DMS53 treated with DMSO at 0.1 percent for 48 hours (cell line): ENCODE measurements around the gene ZBTB7C.
A peak's percentile ranks its signal among the peaks of the same experiment; 100 is the strongest.

Source experiments
- DNase-seq: peaks from one replicate; lab custom pipeline; 2025; ENCODE audit not compliant: unreplicated experiment; lab: John Stamatoyannopoulos, UW

The ZBTB7C gene

GRCh38 chr18:48219810-48220499 is 189.2 kb downstream of the ZBTB7C start:
- no peak for DNase-seq

- DNase-seq = no peak
Measured at GRCh38 chr18:48219037-48219809, 190.0 kb downstream of the ZBTB7C start.

GRCh38 chr18:48218285-48219022 is 190.7 kb downstream of the ZBTB7C start:
- no peak for DNase-seq

GRCh38 chr18:48217258-48218250 is 191.6 kb downstream of the ZBTB7C start:
- DNase-seq = no peak

- peak; percentile 99 for DNase-seq
Measured at GRCh38 chr18:48216639-48217257, 192.4 kb downstream of the ZBTB7C start.

- peak; percentile 23 for DNase-seq
Measured at GRCh38 chr18:48215876-48216638, 193.1 kb downstream of the ZBTB7C start.

- no peak for DNase-seq
Measured at GRCh38 chr18:48213791-48214190, 195.4 kb downstream of the ZBTB7C start.

GRCh38 chr18:48208432-48209140 is 200.6 kb downstream of the ZBTB7C start:
- peak; percentile 23 for DNase-seq

GRCh38 chr18:48207733-48208132 is 201.4 kb downstream of the ZBTB7C start:
- DNase-seq = no peak

GRCh38 chr18:48206887-48207286 is 202.3 kb downstream of the ZBTB7C start:
- DNase-seq = no peak

- DNase-seq = peak; percentile 89
Measured at GRCh38 chr18:48203961-48204666, 205.1 kb downstream of the ZBTB7C start.

GRCh38 chr18:48203288-48203945 is 205.8 kb downstream of the ZBTB7C start:
- no peak for DNase-seq

- no peak for DNase-seq
Measured at GRCh38 chr18:48202350-48203260, 206.6 kb downstream of the ZBTB7C start.

GRCh38 chr18:48202006-48202348 is 207.2 kb downstream of the ZBTB7C start:
- no peak for DNase-seq

- DNase-seq = no peak
Measured at GRCh38 chr18:48201337-48202005, 207.7 kb downstream of the ZBTB7C start.
